Measurements from ENCODE around the gene CLECL1. TPM values are rescaled to one million over a fixed set of nuclear protein-coding genes. Genes with fewer than 3 reads are reported as not detected.

Gene CLECL1
- total RNA-seq (2014; rRNA removed; shearing (Covaris generic)): not detected in 2 replicates

- Histone ChIP-seq H3K4me3 (no peak within 1 kb of the TSS), H3K27ac (no peak within 1 kb of the TSS), H3K4me1 (replicated peaks) (no peaks in the 10 kb centered on the region; the same call in 1 of the 2 replicates), H3K36me3 (no peaks in the 10 kb centered on the region), H3K27me3 (replicated peaks) (no peaks in the 10 kb centered on the region), H3K9me3 (replicated peaks) (no peaks in the 10 kb centered on the region)
- DNase-seq (ENCODE audit: low read depth in 1 of 2, low spot score in 2 of 2): no peak
Observed at GRCh38 chr12:9732921-9733461, at the start of gene CLECL1. CLECL1 (minus strand) TSS chr12:9733097.

GRCh38 chr12:9781360-9781759, 48.5 kb upstream of the CLECL1 start:
- H3K27ac ChIP-seq: no peak overlapping the region
- no peaks in the 10 kb centered on the region; the same call in 1 of the 2 replicates for H3K4me1 ChIP-seq (replicated peaks)
- H3K9me3 ChIP-seq (replicated peaks): no peaks in the 10 kb centered on the region
- H3K4me3 ChIP-seq: no peak overlapping the region
- no peaks in the 10 kb centered on the region for H3K36me3 ChIP-seq
- H3K27me3 ChIP-seq (replicated peaks): no peaks in the 10 kb centered on the region
- DNase-seq (ENCODE audit: low read depth in 1 of 2, low spot score in 2 of 2): no peak

- Histone ChIP-seq H3K27ac (no peak overlapping the region), H3K27me3 (replicated peaks) (no peaks in the 10 kb centered on the region), H3K9me3 (replicated peaks) (no peaks in the 10 kb centered on the region), H3K4me3 (no peak overlapping the region), H3K36me3 (no peaks in the 10 kb centered on the region), H3K4me1 (replicated peaks) (no peaks in the 10 kb centered on the region; the same call in 1 of the 2 replicates)
- DNase-seq (ENCODE audit: low read depth in 1 of 2, low spot score in 2 of 2): no peak
Observed at GRCh38 chr12:9779209-9779608, 46.3 kb upstream of the CLECL1 start.

- Histone ChIP-seq H3K36me3 (no peaks in the 10 kb centered on the region), H3K27me3 (replicated peaks) (no peaks in the 10 kb centered on the region), H3K4me3 (no peak overlapping the region), H3K9me3 (replicated peaks) (no peaks in the 10 kb centered on the region), H3K27ac (no peak overlapping the region), H3K4me1 (replicated peaks) (no peaks in the 10 kb centered on the region; the same call in 1 of the 2 replicates)
- no peak for DNase-seq (ENCODE audit: low read depth in 1 of 2, low spot score in 2 of 2)
Observed at GRCh38 chr12:9776781-9777180, 43.9 kb upstream of the CLECL1 start.

- Histone ChIP-seq H3K9me3 (replicated peaks) (no peaks in the 10 kb centered on the region), H3K36me3 (no peaks in the 10 kb centered on the region), H3K27ac (no peak overlapping the region), H3K27me3 (replicated peaks) (no peaks in the 10 kb centered on the region), H3K4me1 (replicated peaks) (no peaks in the 10 kb centered on the region; the same call in 1 of the 2 replicates), H3K4me3 (no peak overlapping the region)
- no peak for DNase-seq (ENCODE audit: low read depth in 1 of 2, low spot score in 2 of 2)
Observed at GRCh38 chr12:9773216-9773877, 40.5 kb upstream of the CLECL1 start.

GRCh38 chr12:9763025-9763424, 30.1 kb upstream of the CLECL1 start:
- no peaks in the 10 kb centered on the region for H3K27me3 ChIP-seq (replicated peaks)
- H3K4me1 ChIP-seq (replicated peaks): peaks cover 8% of the 10 kb centered on the region
- no peak overlapping the region for H3K27ac ChIP-seq
- H3K36me3 ChIP-seq: no peaks in the 10 kb centered on the region
- H3K9me3 ChIP-seq (replicated peaks): no peaks in the 10 kb centered on the region
- no peak overlapping the region for H3K4me3 ChIP-seq
- no peak for DNase-seq (ENCODE audit: low read depth in 1 of 2, low spot score in 2 of 2)

- no peak for DNase-seq (ENCODE audit: low read depth in 1 of 2, low spot score in 2 of 2)
- Histone ChIP-seq H3K4me3 (no peak overlapping the region), H3K27ac (no peak overlapping the region), H3K4me1 (replicated peaks) (peaks cover 8% of the 10 kb centered on the region), H3K27me3 (replicated peaks) (no peaks in the 10 kb centered on the region), H3K9me3 (replicated peaks) (no peaks in the 10 kb centered on the region), H3K36me3 (no peaks in the 10 kb centered on the region)
Observed at GRCh38 chr12:9762369-9762768, 29.5 kb upstream of the CLECL1 start.

- no peaks in the 10 kb centered on the region for H3K9me3 ChIP-seq (replicated peaks)
- no peak overlapping the region for H3K4me3 ChIP-seq
- DNase-seq (ENCODE audit: low read depth in 1 of 2, low spot score in 2 of 2): no peak
- no peak overlapping the region for H3K27ac ChIP-seq
- H3K27me3 ChIP-seq (replicated peaks): no peaks in the 10 kb centered on the region
- peaks cover 8% of the 10 kb centered on the region for H3K4me1 ChIP-seq (replicated peaks)
- no peaks in the 10 kb centered on the region for H3K36me3 ChIP-seq
Observed at GRCh38 chr12:9761419-9761781, 28.5 kb upstream of the CLECL1 start.

GRCh38 chr12:9760699-9761418, 28.0 kb upstream of the CLECL1 start, which contains the start of gene CD69:
CD69 (minus strand) TSS chr12:9760901; CDS start chr12:9760820, 81 bp downstream.
- Histone ChIP-seq H3K27me3 (replicated peaks) (no peaks in the 10 kb centered on the region), H3K4me3 (no peak within 1 kb of the TSS), H3K27ac (0 out of 2 replicates have a peak within 1 kb of the TSS, but pooled peaks have one; percentile 11), H3K9me3 (replicated peaks) (no peaks in the 10 kb centered on the region), H3K36me3 (no peaks in the 10 kb centered on the region), H3K4me1 (replicated peaks) (peaks cover 8% of the 10 kb centered on the region)
- DNase-seq (ENCODE audit: low read depth in 1 of 2, low spot score in 2 of 2): no peak

- no peaks in the 10 kb centered on the region for H3K27me3 ChIP-seq (replicated peaks)
- no peak overlapping the region for H3K4me3 ChIP-seq
- no peaks in the 10 kb centered on the region for H3K9me3 ChIP-seq (replicated peaks)
- DNase-seq (ENCODE audit: low read depth in 1 of 2, low spot score in 2 of 2): no peak
- no peaks in the 10 kb centered on the region for H3K36me3 ChIP-seq
- H3K27ac ChIP-seq: no peak overlapping the region
- H3K4me1 ChIP-seq (replicated peaks): peaks cover 8% of the 10 kb centered on the region
Observed at GRCh38 chr12:9760120-9760519, 27.2 kb upstream of the CLECL1 start.

GRCh38 chr12:9759694-9760093, 26.8 kb upstream of the CLECL1 start:
- Histone ChIP-seq H3K36me3 (no peaks in the 10 kb centered on the region), H3K4me1 (replicated peaks) (peaks cover 8% of the 10 kb centered on the region), H3K27me3 (replicated peaks) (no peaks in the 10 kb centered on the region), H3K27ac (no peak overlapping the region), H3K4me3 (no peak overlapping the region), H3K9me3 (replicated peaks) (no peaks in the 10 kb centered on the region)
- no peak for DNase-seq (ENCODE audit: low read depth in 1 of 2, low spot score in 2 of 2)

- H3K4me3 ChIP-seq: no peak overlapping the region
- peaks cover 8% of the 10 kb centered on the region for H3K4me1 ChIP-seq (replicated peaks)
Observed at GRCh38 chr12:9758119-9758518, 25.2 kb upstream of the CLECL1 start.

GRCh38 chr12:9757433-9758025, 24.6 kb upstream of the CLECL1 start:
- no peak overlapping the region for H3K4me3 ChIP-seq
- no peaks in the 10 kb centered on the region for H3K27me3 ChIP-seq (replicated peaks)
- DNase-seq (ENCODE audit: low read depth in 1 of 2, low spot score in 2 of 2): no peak
- H3K9me3 ChIP-seq (replicated peaks): no peaks in the 10 kb centered on the region
- no peak overlapping the region for H3K27ac ChIP-seq
- peaks cover 8% of the 10 kb centered on the region for H3K4me1 ChIP-seq (replicated peaks)
- no peaks in the 10 kb centered on the region for H3K36me3 ChIP-seq

More at GRCh38 chr12:9758119-9758518, 25.2 kb upstream of the CLECL1 start:
- no peaks in the 10 kb centered on the region for H3K36me3 ChIP-seq
- no peaks in the 10 kb centered on the region for H3K27me3 ChIP-seq (replicated peaks)
- no peak overlapping the region for H3K27ac ChIP-seq
- H3K9me3 ChIP-seq (replicated peaks): no peaks in the 10 kb centered on the region
- no peak for DNase-seq (ENCODE audit: low read depth in 1 of 2, low spot score in 2 of 2)

GRCh38 chr12:9756706-9757105, 23.8 kb upstream of the CLECL1 start:
- DNase-seq (ENCODE audit: low read depth in 1 of 2, low spot score in 2 of 2): no peak
- H3K9me3 ChIP-seq (replicated peaks): no peaks in the 10 kb centered on the region
- H3K27ac ChIP-seq: no peak overlapping the region
- H3K36me3 ChIP-seq: no peaks in the 10 kb centered on the region
- H3K4me1 ChIP-seq (replicated peaks): peaks cover 8% of the 10 kb centered on the region
- H3K27me3 ChIP-seq (replicated peaks): no peaks in the 10 kb centered on the region
- no peak overlapping the region for H3K4me3 ChIP-seq

All from SJSA1 (cell line).